Head of caudate nucleus (tissue), 42 donors: ENCODE measurements around the gene DENND2C.

ENCODE experiments used
- DNase-seq, 42 donors: peaks; one replicate each; pipeline versions ENCODE4 v3.0.0 to v3.0.0-alpha.2; 2020 to 2021; ENCODE audit warnings: mixed read lengths in 7 of 42
- intact Hi-C: fragments of 100-400 bp; cut with DNase I; formaldehyde crosslinking; loops from one replicate; pipeline ENCODE4 v1.15.0; 2022

DENND2C gene

GRCh38 chr1:114669562-114670082 lies at the start of gene DENND2C:
TSS of gene DENND2C (minus strand) at chr1:114670049. CDS start at chr1:114625984, 44,065 bp downstream.
- DNase-seq = peak in 4 of 42 donors; percentile 2 to 23 (median 11)
- intact Hi-C loops = no loop called here

- no peak for DNase-seq
- intact Hi-C loops = loop anchor here (10.0 kb wide), 1 partner anchor 65 kb away; the partner anchor contains the start of gene SIKE1
Measured at GRCh38 chr1:114719424-114719787, 49.6 kb upstream of the DENND2C start.

- intact Hi-C loops = loop anchor here (10.0 kb wide), 1 partner anchor 66 kb away; the partner anchor contains the start of gene SIKE1
- no peak for DNase-seq
Measured at GRCh38 chr1:114718661-114719423, 49.0 kb upstream of the DENND2C start.

GRCh38 chr1:114716304-114717170 lies 46.7 kb upstream of the DENND2C start, which contains the start of gene NRAS:
TSS of gene NRAS (minus strand) at chr1:114716771. CDS start at chr1:114716160, 611 bp downstream.
- intact Hi-C loops = loop anchor here (10.0 kb wide), 1 partner anchor 68 kb away; the partner anchor contains the start of gene SIKE1
- peak; percentile 89 to 98 (median 95) for DNase-seq

- intact Hi-C loops = loop anchor here (10.0 kb wide), 1 partner anchor 69 kb away; the partner anchor contains the start of gene SIKE1
- no peak for DNase-seq
Measured at GRCh38 chr1:114715952-114716303, 46.1 kb upstream of the DENND2C start.

- DNase-seq = no peak
- intact Hi-C loops = loop anchor here (10.0 kb wide), 1 partner anchor 72 kb away; the partner anchor contains the start of gene SIKE1
Measured at GRCh38 chr1:114712977-114713376, 43.1 kb upstream of the DENND2C start.

- no peak for DNase-seq
- intact Hi-C loops = loop anchor here (10.0 kb wide), 1 partner anchor 74 kb away; the partner anchor contains the start of gene SIKE1
Measured at GRCh38 chr1:114710360-114710759, 40.5 kb upstream of the DENND2C start.

GRCh38 chr1:114707604-114708003 lies 37.8 kb upstream of the DENND2C start:
- intact Hi-C loops = no loop called here
- no peak for DNase-seq

GRCh38 chr1:114703242-114703641 lies 33.4 kb upstream of the DENND2C start:
- intact Hi-C loops = no loop called here
- DNase-seq = no peak

GRCh38 chr1:114702737-114703136 lies 32.9 kb upstream of the DENND2C start:
- intact Hi-C loops = no loop called here
- peak in 1 of 42 donors; percentile 31 for DNase-seq

- no peak for DNase-seq
- intact Hi-C loops = no loop called here
Measured at GRCh38 chr1:114701931-114702330, 32.1 kb upstream of the DENND2C start.

GRCh38 chr1:114700036-114700600 lies 30.3 kb upstream of the DENND2C start:
- intact Hi-C loops = no loop called here

GRCh38 chr1:114696810-114697209 lies 27.0 kb upstream of the DENND2C start:
- DNase-seq = no peak
- intact Hi-C loops = no loop called here

More at GRCh38 chr1:114700036-114700600, 30.3 kb upstream of the DENND2C start:
- no peak for DNase-seq

GRCh38 chr1:114695430-114696058 lies 25.7 kb upstream of the DENND2C start, which contains the start of gene AMPD1:
TSS of gene AMPD1 (minus strand) at chr1:114695546. CDS start at chr1:114695471, 75 bp downstream.
- intact Hi-C loops = no loop called here
- no peak for DNase-seq

GRCh38 chr1:114694540-114695310 lies 24.9 kb upstream of the DENND2C start:
- DNase-seq = no peak
- intact Hi-C loops = no loop called here

GRCh38 chr1:114692947-114693346 lies 23.1 kb upstream of the DENND2C start:
- intact Hi-C loops = no loop called here
- no peak for DNase-seq

- DNase-seq = no peak
- intact Hi-C loops = no loop called here
Measured at GRCh38 chr1:114691061-114691460, 21.2 kb upstream of the DENND2C start.

GRCh38 chr1:114690148-114690547 lies 20.3 kb upstream of the DENND2C start:
- DNase-seq = no peak
- intact Hi-C loops = no loop called here
